H9 (cell line): ENCODE data around the gene TREML4. TPM values are rescaled to one million over a fixed set of nuclear protein-coding genes. Genes with fewer than 3 reads are reported as not detected.

Source experiments
- DNase-seq: peaks from one replicate; pipeline ENCODE4 v3.0.0-alpha.2; 2017
- H2AFZ ChIP-seq: one replicate; pipeline ENCODE4 v1.6.1; 2013; ENCODE audit warnings: mild to moderate bottlenecking, low read length, control low read depth, moderate library complexity
- H2AK5ac ChIP-seq: 2 replicates; pipeline ENCODE4 v1.6.1; 2013; ENCODE audit warnings: low read length, control low read depth, mixed read lengths; ENCODE audit not compliant: insufficient read length
- H2BK120ac ChIP-seq: one replicate; pipeline ENCODE4 v1.6.1; 2013; ENCODE audit warnings: low read depth, mild to moderate bottlenecking, low read length, control low read depth, inconsistent platforms; ENCODE audit not compliant: poor library complexity, severe bottlenecking
- H2BK12ac ChIP-seq: 2 replicates; pipeline ENCODE4 v1.6.1; 2013; ENCODE audit warnings: low read length, control low read depth, mixed read lengths, low read depth; ENCODE audit not compliant: insufficient read length
- H2BK15ac ChIP-seq: 2 replicates; pipeline ENCODE4 v1.6.1; 2013; ENCODE audit warnings: low read depth, low read length, control low read depth
- H2BK20ac ChIP-seq: one replicate; pipeline ENCODE4 v1.6.1; 2013; ENCODE audit warnings: low read depth, mild to moderate bottlenecking, low read length, control low read depth, inconsistent platforms; ENCODE audit not compliant: poor library complexity, severe bottlenecking
- H2BK5ac ChIP-seq: 2 replicates; pipeline ENCODE4 v1.6.1; 2013; ENCODE audit warnings: low read length, control low read depth, mixed read lengths; ENCODE audit not compliant: insufficient read length
- H3K14ac ChIP-seq: 2 replicates; pipeline ENCODE4 v1.6.1; 2013; ENCODE audit warnings: low read length, control low read depth; ENCODE audit not compliant: insufficient read depth
- H3K18ac ChIP-seq: 2 replicates; pipeline ENCODE4 v1.6.1; 2013; ENCODE audit warnings: low read depth, mild to moderate bottlenecking, mixed read lengths, low read length, control low read depth; ENCODE audit not compliant: insufficient read length
- H3K23ac ChIP-seq: 2 replicates; pipeline ENCODE4 v1.6.1; 2013; ENCODE audit warnings: low read length, control low read depth, mixed read lengths, low read depth; ENCODE audit not compliant: insufficient read length
- H3K23me2 ChIP-seq: 2 replicates; pipeline ENCODE4 v1.6.1; 2013; ENCODE audit warnings: low read depth, mild to moderate bottlenecking, mixed read lengths, low read length, control low read depth; ENCODE audit not compliant: insufficient read length, poor library complexity, severe bottlenecking
- H3K27ac ChIP-seq: 2 replicates; pipeline ENCODE4 v1.5.1; 2013; ENCODE audit warnings: low read length, control low read depth, mixed read lengths, low read depth; ENCODE audit not compliant: insufficient read length
- H3K27me3 ChIP-seq: 2 replicates; pipeline ENCODE4 v1.6.1; 2013; ENCODE audit warnings: low read length, control low read depth, inconsistent platforms; ENCODE audit not compliant: insufficient read depth
- H3K4ac ChIP-seq: 2 replicates; pipeline ENCODE4 v1.6.1; 2013; ENCODE audit warnings: low read depth, mild to moderate bottlenecking, control low read depth, inconsistent platforms, low read length, moderate library complexity
- H3K4me1 ChIP-seq: 2 replicates; pipeline ENCODE4 v1.6.1; 2013; ENCODE audit warnings: low read length, control low read depth, inconsistent platforms; ENCODE audit not compliant: insufficient read depth
- H3K4me2 ChIP-seq: 2 replicates; pipeline ENCODE4 v1.6.1; 2013; ENCODE audit warnings: low read length, control low read depth, mixed read lengths; ENCODE audit not compliant: insufficient read length, insufficient read depth
- H3K56ac ChIP-seq: 2 replicates; pipeline ENCODE4 v1.6.1; 2013; ENCODE audit warnings: low read depth, mild to moderate bottlenecking, mixed read lengths, low read length, control low read depth; ENCODE audit not compliant: insufficient read length
- H3K79me1 ChIP-seq: 2 replicates; pipeline ENCODE4 v1.6.1; 2013; ENCODE audit warnings: low read depth, mild to moderate bottlenecking, moderate library complexity, low read length, control low read depth, inconsistent platforms; ENCODE audit not compliant: insufficient read depth, poor library complexity, severe bottlenecking
- H3K79me2 ChIP-seq: 2 replicates; pipeline ENCODE4 v1.6.1; 2013; ENCODE audit warnings: low read length, control low read depth, inconsistent platforms; ENCODE audit not compliant: insufficient read depth
- H3K9ac ChIP-seq: 2 replicates; pipeline ENCODE4 v1.6.1; 2013; ENCODE audit warnings: low read length, control low read depth, mixed read lengths; ENCODE audit not compliant: insufficient read length; ENCODE audit errors: extremely low read depth
- H3K9me3 ChIP-seq: one replicate; pipeline ENCODE4 v1.6.1; 2013; ENCODE audit warnings: low read depth, low read length, inconsistent platforms; ENCODE audit not compliant: control insufficient read depth
- H3T11ph ChIP-seq: one replicate; pipeline ENCODE4 v1.6.1; 2013; ENCODE audit warnings: mild to moderate bottlenecking, low read length, control low read depth, inconsistent platforms
- H4K20me1 ChIP-seq: one replicate; pipeline ENCODE4 v1.6.1; 2013; ENCODE audit not compliant: control insufficient read depth, insufficient read length, insufficient read depth
- H4K5ac ChIP-seq: 2 replicates; pipeline ENCODE4 v1.6.1; 2013; ENCODE audit warnings: low read depth, mild to moderate bottlenecking, mixed read lengths, low read length, control low read depth; ENCODE audit not compliant: insufficient read length
- H4K8ac ChIP-seq: replicated peaks from 2 replicates; pipeline ENCODE4 v1.6.1; 2013; ENCODE audit warnings: low read length, control low read depth, mixed read lengths, low read depth; ENCODE audit not compliant: insufficient read length
- H4K91ac ChIP-seq: 2 replicates; pipeline ENCODE4 v1.6.1; 2013; ENCODE audit warnings: low read depth, mild to moderate bottlenecking, moderate library complexity, mixed read lengths, low read length, control low read depth; ENCODE audit not compliant: insufficient read length
- H3K27ac Mint-ChIP-seq, 3 experiments: 2 replicates in 2 of 3; 3 replicates in 1 of 3; pipeline ENCODE4 v1.8.0; 2020 to 2021; ENCODE audit warnings: mixed read lengths in 3 of 3, mild to moderate bottlenecking in 1 of 3, moderate library complexity in 1 of 3
- H3K27me3 Mint-ChIP-seq: 2 replicates; pipeline ENCODE4 v1.8.0; 2021; ENCODE audit warnings: low read depth, mild to moderate bottlenecking, moderate library complexity, mixed read lengths
- H3K36me3 Mint-ChIP-seq, 3 experiments: 2 replicates in 2 of 3; 3 replicates in 1 of 3; pipeline ENCODE4 v1.8.0; 2020 to 2021; ENCODE audit warnings: low read depth in 3 of 3, mixed read lengths in 3 of 3; ENCODE audit not compliant: insufficient read depth in 1 of 3
- H3K4me1 Mint-ChIP-seq, 2 experiments: 2 replicates each; pipeline ENCODE4 v1.8.0; 2020; ENCODE audit warnings: mixed read lengths in 2 of 2
- H3K4me3 Mint-ChIP-seq, 2 experiments: 2 replicates in 1 of 2; 3 replicates in 1 of 2; pipeline ENCODE4 v1.8.0; 2020 to 2021; ENCODE audit warnings: mild to moderate bottlenecking in 2 of 2, mixed read lengths in 2 of 2, moderate library complexity in 1 of 2
- H3K9me3 Mint-ChIP-seq, 2 experiments: 2 replicates in 1 of 2; 3 replicates in 1 of 2; pipeline ENCODE4 v1.8.0; 2020; ENCODE audit warnings: mild to moderate bottlenecking in 2 of 2, mixed read lengths in 2 of 2, moderate library complexity in 1 of 2
- WGBS: extraction: QIAGEN DNeasy Blood & Tissue Kit; methylation state at CpG from one replicate; pipeline ENCODE4 v1.1.7; 2013; ENCODE audit warnings: missing lambda C conversion rate, low lambda C conversion rate, mixed read lengths; ENCODE audit not compliant: insufficient read length; ENCODE audit errors: extremely low coverage; 5-methylcytosine and 5-hydroxymethylcytosine counted together
- total RNA-seq: library from RNA; stranded (reverse); gene quantifications from 2 replicates; pipeline ENCODE4 v1.2.1, GENCODE V29; 2021
- TF ChIP-seq, protein P1 (sequence below): fragments of 200-600 bp; sonication (generic); conservative IDR thresholded peaks from 3 replicates; pipeline ENCODE4 v1.8.0; 2021; ENCODE audit warnings: antibody characterized with exemption, mild to moderate bottlenecking

TREML4 gene
- total RNA-seq, 1 experiment from 2014 or later, result not detected

DNA sequence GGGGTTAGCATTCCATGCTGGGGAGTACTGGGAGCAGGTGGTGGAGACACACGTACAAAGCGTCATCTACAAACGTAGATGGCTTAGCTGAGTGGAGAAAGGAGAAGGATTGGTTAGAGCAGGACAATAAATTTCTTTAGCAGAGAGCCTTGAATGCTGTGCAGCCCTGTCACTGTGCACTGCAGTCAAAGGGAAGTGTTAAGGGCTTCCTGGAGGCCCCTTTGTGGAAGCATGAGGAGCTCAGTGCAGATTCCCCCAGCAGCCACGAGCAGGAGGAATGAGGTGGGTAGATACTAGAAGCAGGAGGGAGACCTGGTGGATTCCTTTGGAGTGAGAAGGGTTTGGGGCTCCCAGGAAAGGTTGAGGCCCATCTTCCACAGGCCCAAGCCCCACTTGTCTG is 6.1 kb upstream of the TREML4 start:
- Histone ChIP-seq H3K79me1 (no peaks in the 10 kb centered on the region), H3K18ac (no peak overlapping the region), H3K4me1 (no peaks in the 10 kb centered on the region), H2AK5ac (no peak overlapping the region), H3K27ac (no peak overlapping the region), H2BK15ac (no peak overlapping the region), H3K4ac (no peak overlapping the region), H3K9ac (no peak overlapping the region), H2BK120ac (no peak overlapping the region), H3K23me2 (no peaks in the 10 kb centered on the region), H3K4me2 (no peak overlapping the region), H4K5ac (no peak overlapping the region), H3K56ac (no peak overlapping the region), H4K8ac (no peak overlapping the region), H3K23ac (no peak overlapping the region), H2BK12ac (no peak overlapping the region), H3K14ac (peak overlapping the region; percentile 47), H2BK20ac (no peak overlapping the region), H4K91ac (no peak overlapping the region), H2BK5ac (no peak overlapping the region), H3K79me2 (no peaks in the 10 kb centered on the region), H2AFZ (no peak overlapping the region), H3K27me3 (no peaks in the 10 kb centered on the region), H3K9me3 (no peaks in the 10 kb centered on the region), H4K20me1 (no peaks in the 10 kb centered on the region), H3T11ph (no peak overlapping the region)
- H3K4me1 Mint-ChIP-seq, result no peaks in the 10 kb centered on the region
- DNase-seq, result no peak
- no peak overlapping the region for H3K4me3 Mint-ChIP-seq
- TF ChIP-seq, protein P1, sequence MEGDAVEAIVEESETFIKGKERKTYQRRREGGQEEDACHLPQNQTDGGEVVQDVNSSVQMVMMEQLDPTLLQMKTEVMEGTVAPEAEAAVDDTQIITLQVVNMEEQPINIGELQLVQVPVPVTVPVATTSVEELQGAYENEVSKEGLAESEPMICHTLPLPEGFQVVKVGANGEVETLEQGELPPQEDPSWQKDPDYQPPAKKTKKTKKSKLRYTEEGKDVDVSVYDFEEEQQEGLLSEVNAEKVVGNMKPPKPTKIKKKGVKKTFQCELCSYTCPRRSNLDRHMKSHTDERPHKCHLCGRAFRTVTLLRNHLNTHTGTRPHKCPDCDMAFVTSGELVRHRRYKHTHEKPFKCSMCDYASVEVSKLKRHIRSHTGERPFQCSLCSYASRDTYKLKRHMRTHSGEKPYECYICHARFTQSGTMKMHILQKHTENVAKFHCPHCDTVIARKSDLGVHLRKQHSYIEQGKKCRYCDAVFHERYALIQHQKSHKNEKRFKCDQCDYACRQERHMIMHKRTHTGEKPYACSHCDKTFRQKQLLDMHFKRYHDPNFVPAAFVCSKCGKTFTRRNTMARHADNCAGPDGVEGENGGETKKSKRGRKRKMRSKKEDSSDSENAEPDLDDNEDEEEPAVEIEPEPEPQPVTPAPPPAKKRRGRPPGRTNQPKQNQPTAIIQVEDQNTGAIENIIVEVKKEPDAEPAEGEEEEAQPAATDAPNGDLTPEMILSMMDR, result no peak
- no CpG with 5 or more reads among the region's 4 CpGs for WGBS
- no peaks in the 10 kb centered on the region; a peak in 2 of 7 replicates for H3K36me3 Mint-ChIP-seq
- H3K27me3 Mint-ChIP-seq, result peaks cover 11% of the 10 kb centered on the region; the same call in 1 of the 2 replicates
- H3K27ac Mint-ChIP-seq, result no peak overlapping the region
- peaks cover 8 to 10% of the 10 kb centered on the region in 2 experiments; a peak in 4 of 5 replicates for H3K9me3 Mint-ChIP-seq
